Activated CD4-positive, alpha-beta T cell treated with anti-CD3 and anti-CD28 coated beads, Interleukin-2, amount 10 ng/mL, durations not matched to agents 7 days and 5 days (primary cell): Measurements from ENCODE around the gene NKAIN4. TPM values are rescaled to one million over a fixed set of nuclear protein-coding genes. Genes with fewer than 3 reads are reported as not detected.
"Not testable (repeated sequence)": the region's sequence is repeated elsewhere in the genome, so short reads cannot be mapped to it uniquely, and the experiment has no call there.

ENCODE experiments used
- CTCF ChIA-PET: fragments of 350-600 bp; sonication (Branson Sonifier 250); formaldehyde crosslinking; loops from one replicate; lab custom pipeline; 2021; ENCODE audit warnings: antibody characterized with exemption; lab: Charles Lee
- POLR2A ChIA-PET: fragments of 350-600 bp; sonication (Branson Sonifier 250); formaldehyde crosslinking; loops from one replicate; lab custom pipeline; 2021; ENCODE audit warnings: antibody characterized with exemption; lab: Charles Lee
- DNase-seq: peaks from one replicate; pipeline ENCODE4 v3.0.0-alpha.2; 2020
- H3K27ac Mint-ChIP-seq: one replicate; pipeline ENCODE4 v1.8.0; 2021; ENCODE audit warnings: mild to moderate bottlenecking, moderate library complexity, mixed read lengths
- H3K27me3 Mint-ChIP-seq: one replicate; pipeline ENCODE4 v1.8.0; 2021; ENCODE audit warnings: mixed read lengths
- H3K36me3 Mint-ChIP-seq: one replicate; pipeline ENCODE4 v1.8.0; 2021; ENCODE audit warnings: low read depth, mixed read lengths
- H3K4me1 Mint-ChIP-seq: one replicate; pipeline ENCODE4 v1.8.0; 2021; ENCODE audit warnings: mixed read lengths
- H3K4me3 Mint-ChIP-seq: one replicate; pipeline ENCODE4 v1.8.0; 2021; ENCODE audit warnings: mild to moderate bottlenecking, moderate library complexity, mixed read lengths
- H3K9me3 Mint-ChIP-seq: one replicate; pipeline ENCODE4 v1.8.0; 2021; ENCODE audit warnings: mixed read lengths
- total RNA-seq, 2 experiments: library from RNA; stranded (reverse); gene quantifications; one replicate each; pipeline ENCODE4 v1.2.3, GENCODE V29; 2021

Gene NKAIN4
- total RNA-seq, 2 experiments from 2014 or later = not detected

- H3K27ac Mint-ChIP-seq, H3K36me3 Mint-ChIP-seq, CTCF ChIA-PET, H3K9me3 Mint-ChIP-seq, POLR2A ChIA-PET, H3K4me1 Mint-ChIP-seq, H3K4me3 Mint-ChIP-seq, H3K27me3 Mint-ChIP-seq, DNase-seq: not testable (repeated sequence)
Observed at GRCh38 chr20:63221400-63222053, 32.7 kb downstream of the NKAIN4 start.

- no peak overlapping the region for H3K4me3 Mint-ChIP-seq
- ChIA-PET POLR2A (no interaction called here), CTCF (interaction anchor here (1.5 kb wide), 1 partner anchor 18 kb away, joined by 3 read pairs; no protein-coding TSS in a partner anchor)
- no peaks in the 10 kb centered on the region for H3K9me3 Mint-ChIP-seq
- no peaks in the 10 kb centered on the region for H3K27me3 Mint-ChIP-seq
- no peaks in the 10 kb centered on the region for H3K36me3 Mint-ChIP-seq
- H3K4me1 Mint-ChIP-seq = peaks cover 7% of the 10 kb centered on the region
- DNase-seq = no peak
- no peak overlapping the region for H3K27ac Mint-ChIP-seq
Observed at GRCh38 chr20:63220696-63221399, 33.4 kb downstream of the NKAIN4 start.

GRCh38 chr20:63219866-63220521, 34.3 kb downstream of the NKAIN4 start:
- ChIA-PET POLR2A (no interaction called here), CTCF (interaction anchor here (1.5 kb wide), 1 partner anchor 19 kb away, joined by 3 read pairs; no protein-coding TSS in a partner anchor)
- no peak overlapping the region for H3K4me3 Mint-ChIP-seq

GRCh38 chr20:63219447-63219821, 34.8 kb downstream of the NKAIN4 start:
- peaks cover 9% of the 10 kb centered on the region for H3K36me3 Mint-ChIP-seq
- peaks cover 16% of the 10 kb centered on the region for H3K4me1 Mint-ChIP-seq
- H3K4me3 Mint-ChIP-seq = no peak overlapping the region
- CTCF ChIA-PET = interaction anchor here (1.5 kb wide), 1 partner anchor 19 kb away, joined by 3 read pairs; no protein-coding TSS in a partner anchor
- H3K9me3 Mint-ChIP-seq = no peaks in the 10 kb centered on the region
- H3K27me3 Mint-ChIP-seq = no peaks in the 10 kb centered on the region
- DNase-seq = no peak
- POLR2A ChIA-PET = no interaction called here
- H3K27ac Mint-ChIP-seq = no peak overlapping the region

More at GRCh38 chr20:63219866-63220521, 34.3 kb downstream of the NKAIN4 start:
- DNase-seq = no peak
- H3K9me3 Mint-ChIP-seq = no peaks in the 10 kb centered on the region
- H3K27ac Mint-ChIP-seq = no peak overlapping the region
- H3K4me1 Mint-ChIP-seq = peaks cover 11% of the 10 kb centered on the region
- H3K36me3 Mint-ChIP-seq = peaks cover 4% of the 10 kb centered on the region
- H3K27me3 Mint-ChIP-seq = no peaks in the 10 kb centered on the region

GRCh38 chr20:63218701-63219446, 35.4 kb downstream of the NKAIN4 start:
- DNase-seq = no peak
- ChIA-PET CTCF (no interaction called here), POLR2A (no interaction called here)
- peaks cover 22% of the 10 kb centered on the region for H3K4me1 Mint-ChIP-seq
- H3K27me3 Mint-ChIP-seq = no peaks in the 10 kb centered on the region
- no peaks in the 10 kb centered on the region for H3K9me3 Mint-ChIP-seq
- H3K27ac Mint-ChIP-seq = peak overlapping the region; percentile 31
- H3K36me3 Mint-ChIP-seq = peaks cover 15% of the 10 kb centered on the region
- H3K4me3 Mint-ChIP-seq = no peak overlapping the region

- CTCF ChIA-PET = no interaction called here
- Mint-ChIP-seq H3K27ac (no peak overlapping the region), H3K27me3 (no peaks in the 10 kb centered on the region), H3K36me3 (peaks cover 24% of the 10 kb centered on the region), H3K4me1 (peaks cover 32% of the 10 kb centered on the region), H3K4me3 (no peak overlapping the region), H3K9me3 (no peaks in the 10 kb centered on the region)
- POLR2A ChIA-PET = no interaction called here
- DNase-seq = no peak
Observed at GRCh38 chr20:63217706-63218105, 36.6 kb downstream of the NKAIN4 start.

- Mint-ChIP-seq H3K4me1 (peaks cover 38% of the 10 kb centered on the region), H3K36me3 (peaks cover 26% of the 10 kb centered on the region), H3K9me3 (no peaks in the 10 kb centered on the region), H3K4me3 (peak overlapping the region; percentile 78), H3K27ac (peak overlapping the region; percentile 84), H3K27me3 (no peaks in the 10 kb centered on the region)
- DNase-seq = no peak
- ChIA-PET CTCF (no interaction called here), POLR2A (no interaction called here)
Observed at GRCh38 chr20:63216849-63217471, 37.3 kb downstream of the NKAIN4 start.

GRCh38 chr20:63216041-63216848, 38.0 kb downstream of the NKAIN4 start, which contains the start of gene YTHDF1:
Gene YTHDF1 (minus strand): TSS chr20:63216131. CDS start chr20:63215892, 239 bp downstream.
- H3K4me3 Mint-ChIP-seq = peak within 1 kb of the TSS; percentile 95
- DNase-seq = peak; percentile 95
- H3K27me3 Mint-ChIP-seq = no peaks in the 10 kb centered on the region
- ChIA-PET POLR2A (no interaction called here), CTCF (interaction anchor here (1.2 kb wide), 1 partner anchor 57 kb away, joined by 4 read pairs; the partner anchor contains the start of gene ARFGAP1)
- peak within 1 kb of the TSS; percentile 90 for H3K27ac Mint-ChIP-seq
- H3K4me1 Mint-ChIP-seq = peaks cover 42% of the 10 kb centered on the region
- no peaks in the 10 kb centered on the region for H3K9me3 Mint-ChIP-seq
- peaks cover 28% of the 10 kb centered on the region for H3K36me3 Mint-ChIP-seq

- peak overlapping the region; percentile 95 for H3K4me3 Mint-ChIP-seq
- peak; percentile 34 for DNase-seq
- peaks cover 32% of the 10 kb centered on the region for H3K36me3 Mint-ChIP-seq
- peak overlapping the region; percentile 90 for H3K27ac Mint-ChIP-seq
- H3K4me1 Mint-ChIP-seq = peaks cover 47% of the 10 kb centered on the region
- no peaks in the 10 kb centered on the region for H3K9me3 Mint-ChIP-seq
- H3K27me3 Mint-ChIP-seq = no peaks in the 10 kb centered on the region
- ChIA-PET POLR2A (no interaction called here), CTCF (interaction anchor here (0.8 to 6.1 kb wide), 5 partner anchors 8 to 235 kb away, joined by 3 to 22 read pairs (median 4); partner anchors contain the start of gene ARFGAP1)
Observed at GRCh38 chr20:63215101-63216040, 38.9 kb downstream of the NKAIN4 start.

- Mint-ChIP-seq H3K36me3 (peaks cover 32% of the 10 kb centered on the region), H3K27me3 (no peaks in the 10 kb centered on the region), H3K4me1 (peaks cover 54% of the 10 kb centered on the region), H3K4me3 (peak overlapping the region; percentile 95), H3K27ac (peak overlapping the region; percentile 47), H3K9me3 (no peaks in the 10 kb centered on the region)
- ChIA-PET POLR2A (no interaction called here), CTCF (interaction anchor here (0.8 to 6.1 kb wide), 4 partner anchors 9 to 236 kb away, joined by 3 to 22 read pairs (median 4); no protein-coding TSS in a partner anchor)
- no peak for DNase-seq
Observed at GRCh38 chr20:63214514-63214913, 39.7 kb downstream of the NKAIN4 start.
